SU-DHL-6 (cell line): Measurements from ENCODE around the gene KLK5.

Experiments used
- EZH2phosphoT487 ChIP-seq: fragments of 200-600 bp; sonication (generic), shearing (Covaris generic); conservative IDR thresholded peaks from 2 replicates; pipeline ENCODE4 v1.6.1; 2018; ENCODE audit warnings: mild to moderate bottlenecking, antibody characterized with exemption, low read length, moderate library complexity, mixed read lengths
- TF ChIP-seq, protein P1 (sequence below): fragments of 200-600 bp; sonication (generic); IDR thresholded peaks from one replicate; pipeline ENCODE4 v1.5.1; 2017; ENCODE audit warnings: antibody characterized with exemption, mild to moderate bottlenecking, low read length, moderate library complexity; ENCODE audit not compliant: insufficient read depth, poor library complexity, severe bottlenecking

- TF ChIP-seq EZH2phosphoT487 = no peak
- TF ChIP-seq, protein P1, sequence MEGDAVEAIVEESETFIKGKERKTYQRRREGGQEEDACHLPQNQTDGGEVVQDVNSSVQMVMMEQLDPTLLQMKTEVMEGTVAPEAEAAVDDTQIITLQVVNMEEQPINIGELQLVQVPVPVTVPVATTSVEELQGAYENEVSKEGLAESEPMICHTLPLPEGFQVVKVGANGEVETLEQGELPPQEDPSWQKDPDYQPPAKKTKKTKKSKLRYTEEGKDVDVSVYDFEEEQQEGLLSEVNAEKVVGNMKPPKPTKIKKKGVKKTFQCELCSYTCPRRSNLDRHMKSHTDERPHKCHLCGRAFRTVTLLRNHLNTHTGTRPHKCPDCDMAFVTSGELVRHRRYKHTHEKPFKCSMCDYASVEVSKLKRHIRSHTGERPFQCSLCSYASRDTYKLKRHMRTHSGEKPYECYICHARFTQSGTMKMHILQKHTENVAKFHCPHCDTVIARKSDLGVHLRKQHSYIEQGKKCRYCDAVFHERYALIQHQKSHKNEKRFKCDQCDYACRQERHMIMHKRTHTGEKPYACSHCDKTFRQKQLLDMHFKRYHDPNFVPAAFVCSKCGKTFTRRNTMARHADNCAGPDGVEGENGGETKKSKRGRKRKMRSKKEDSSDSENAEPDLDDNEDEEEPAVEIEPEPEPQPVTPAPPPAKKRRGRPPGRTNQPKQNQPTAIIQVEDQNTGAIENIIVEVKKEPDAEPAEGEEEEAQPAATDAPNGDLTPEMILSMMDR = no peak
These were observed 45.8 kb upstream of the KLK5 start for GRCh38 chr19:50998686-50999085.
